K562 (cell line): ENCODE measurements around the gene WBP1L. TPM values are rescaled to one million over a fixed set of nuclear protein-coding genes. Genes with fewer than 3 reads are reported as not detected.
A peak's percentile ranks its signal among the peaks of the same experiment; 100 is the strongest.

ENCODE experiments used
- CBFA2T2 ChIP-seq: fragments of 450-650 bp; conservative IDR thresholded peaks from 2 replicates; pipeline ENCODE4 v1.6.1; 2017; ENCODE audit warnings: mild to moderate bottlenecking
- ETV5 ChIP-seq: sonication (generic); formaldehyde crosslinking; IDR thresholded peaks from 2 replicates; pipeline ENCODE4 v1.4.0; 2020; ENCODE audit warnings: low read depth, mild to moderate bottlenecking, missing genetic modification reagents
- POLR2AphosphoS5 ChIP-seq: IDR thresholded peaks from 2 replicates; pipeline ENCODE4 v1.6.1; 2011; ENCODE audit warnings: mild to moderate bottlenecking, low read depth, low read length, moderate library complexity; ENCODE audit not compliant: control insufficient read depth, insufficient read depth
- PRDM10 ChIP-seq: fragments of 450-650 bp; IDR thresholded peaks from 2 replicates; pipeline ENCODE4 v1.6.1; 2018; ENCODE audit not compliant: partially characterized antibody
- polyA plus RNA-seq, 8 experiments: library from polyadenylated mRNA; depleted of rRNA in 4 of 8; stranded (reverse) in 5 of 8; unstranded in 3 of 8; fragments of >200 nt; fragmentation: Nextera tagmentation in 2 of 8; fragmentation: Illumina TruSeq in 1 of 8; extraction: Ambion mirVana in 2 of 8; extraction: Trizol in 1 of 8; gene quantifications; 2 replicates each; pipeline versions ENCODE4 v1.2.1 to v1.2.3, GENCODE V29; 2011 to 2014; ENCODE audit warnings: inconsistent platforms in 1 of 8, missing spikeins in 1 of 8
- total RNA-seq, 7 experiments: library from RNA; depleted of rRNA in 6 of 7; stranded (reverse); fragments of >200 nt in 6 of 7; fragmentation: Illumina TruSeq in 2 of 7; extraction: Trizol in 2 of 7; gene quantifications; 2 replicates each; pipeline versions ENCODE4 v1.2.1 to v1.2.3, GENCODE V29; 2011 to 2021; ENCODE audit warnings: low replicate concordance in 1 of 7
- TF ChIP-seq, protein P1 (sequence below), 3 experiments: IDR thresholded peaks in 2 of 3; conservative IDR thresholded peaks in 1 of 3; 2 replicates each; pipeline ENCODE4 v1.5.1; 2011 to 2012; ENCODE audit warnings: low read length in 3 of 3, mild to moderate bottlenecking in 3 of 3, control low read depth in 2 of 3, improper control_type of control experiment in 1 of 3, inconsistent platforms in 1 of 3, low read depth in 1 of 3, mixed read lengths in 1 of 3, moderate library complexity in 1 of 3; ENCODE audit not compliant: insufficient read depth in 2 of 3
- TF ChIP-seq, protein P2 (sequence below): fragments of 450-650 bp; IDR thresholded peaks from 2 replicates; pipeline ENCODE4 v1.6.1; 2016; ENCODE audit warnings: low read depth
- TF ChIP-seq, protein P3 (sequence below), 2 experiments: IDR thresholded peaks; 2 replicates each; pipeline ENCODE4 v1.6.1; 2012; ENCODE audit warnings: improper control_type of control experiment in 2 of 2, low read depth in 2 of 2, low read length in 2 of 2, borderline replicate concordance in 1 of 2

The WBP1L gene
- total and polyA plus RNA-seq, 9 of the 15 experiments (the other 6 are each of a cell fraction or from before 2014, with no cell fraction given), result 3.2 to 14.4 (median 11.3) TPM

GRCh38 chr10:102713539-102713813 is 30.3 kb upstream of the WBP1L start (continued):
- TF ChIP-seq PRDM10, result peak; percentile 41
- TF ChIP-seq, protein P1, sequence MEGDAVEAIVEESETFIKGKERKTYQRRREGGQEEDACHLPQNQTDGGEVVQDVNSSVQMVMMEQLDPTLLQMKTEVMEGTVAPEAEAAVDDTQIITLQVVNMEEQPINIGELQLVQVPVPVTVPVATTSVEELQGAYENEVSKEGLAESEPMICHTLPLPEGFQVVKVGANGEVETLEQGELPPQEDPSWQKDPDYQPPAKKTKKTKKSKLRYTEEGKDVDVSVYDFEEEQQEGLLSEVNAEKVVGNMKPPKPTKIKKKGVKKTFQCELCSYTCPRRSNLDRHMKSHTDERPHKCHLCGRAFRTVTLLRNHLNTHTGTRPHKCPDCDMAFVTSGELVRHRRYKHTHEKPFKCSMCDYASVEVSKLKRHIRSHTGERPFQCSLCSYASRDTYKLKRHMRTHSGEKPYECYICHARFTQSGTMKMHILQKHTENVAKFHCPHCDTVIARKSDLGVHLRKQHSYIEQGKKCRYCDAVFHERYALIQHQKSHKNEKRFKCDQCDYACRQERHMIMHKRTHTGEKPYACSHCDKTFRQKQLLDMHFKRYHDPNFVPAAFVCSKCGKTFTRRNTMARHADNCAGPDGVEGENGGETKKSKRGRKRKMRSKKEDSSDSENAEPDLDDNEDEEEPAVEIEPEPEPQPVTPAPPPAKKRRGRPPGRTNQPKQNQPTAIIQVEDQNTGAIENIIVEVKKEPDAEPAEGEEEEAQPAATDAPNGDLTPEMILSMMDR (IDR thresholded peaks at IDR 0.05 in 2 of 3, conservative IDR thresholded peaks at IDR 0.05 in 1 of 3; ENCODE audit: insufficient read depth in 2 of 3, low read depth in 1 of 3, low read length in 3 of 3), result 0 out of 6 replicates have a peak, but pooled peaks of 2 of the 3 experiments have one; percentile 24 to 41
- 0 out of 2 replicates have a peak, but pooled peaks have one; percentile 8 for TF ChIP-seq ETV5 (CRISPR knock-in tag)
- TF ChIP-seq CBFA2T2, result no peak
- TF ChIP-seq POLR2AphosphoS5, result 0 out of 2 replicates have a peak, but pooled peaks have one; percentile 12
- TF ChIP-seq, protein P2, sequence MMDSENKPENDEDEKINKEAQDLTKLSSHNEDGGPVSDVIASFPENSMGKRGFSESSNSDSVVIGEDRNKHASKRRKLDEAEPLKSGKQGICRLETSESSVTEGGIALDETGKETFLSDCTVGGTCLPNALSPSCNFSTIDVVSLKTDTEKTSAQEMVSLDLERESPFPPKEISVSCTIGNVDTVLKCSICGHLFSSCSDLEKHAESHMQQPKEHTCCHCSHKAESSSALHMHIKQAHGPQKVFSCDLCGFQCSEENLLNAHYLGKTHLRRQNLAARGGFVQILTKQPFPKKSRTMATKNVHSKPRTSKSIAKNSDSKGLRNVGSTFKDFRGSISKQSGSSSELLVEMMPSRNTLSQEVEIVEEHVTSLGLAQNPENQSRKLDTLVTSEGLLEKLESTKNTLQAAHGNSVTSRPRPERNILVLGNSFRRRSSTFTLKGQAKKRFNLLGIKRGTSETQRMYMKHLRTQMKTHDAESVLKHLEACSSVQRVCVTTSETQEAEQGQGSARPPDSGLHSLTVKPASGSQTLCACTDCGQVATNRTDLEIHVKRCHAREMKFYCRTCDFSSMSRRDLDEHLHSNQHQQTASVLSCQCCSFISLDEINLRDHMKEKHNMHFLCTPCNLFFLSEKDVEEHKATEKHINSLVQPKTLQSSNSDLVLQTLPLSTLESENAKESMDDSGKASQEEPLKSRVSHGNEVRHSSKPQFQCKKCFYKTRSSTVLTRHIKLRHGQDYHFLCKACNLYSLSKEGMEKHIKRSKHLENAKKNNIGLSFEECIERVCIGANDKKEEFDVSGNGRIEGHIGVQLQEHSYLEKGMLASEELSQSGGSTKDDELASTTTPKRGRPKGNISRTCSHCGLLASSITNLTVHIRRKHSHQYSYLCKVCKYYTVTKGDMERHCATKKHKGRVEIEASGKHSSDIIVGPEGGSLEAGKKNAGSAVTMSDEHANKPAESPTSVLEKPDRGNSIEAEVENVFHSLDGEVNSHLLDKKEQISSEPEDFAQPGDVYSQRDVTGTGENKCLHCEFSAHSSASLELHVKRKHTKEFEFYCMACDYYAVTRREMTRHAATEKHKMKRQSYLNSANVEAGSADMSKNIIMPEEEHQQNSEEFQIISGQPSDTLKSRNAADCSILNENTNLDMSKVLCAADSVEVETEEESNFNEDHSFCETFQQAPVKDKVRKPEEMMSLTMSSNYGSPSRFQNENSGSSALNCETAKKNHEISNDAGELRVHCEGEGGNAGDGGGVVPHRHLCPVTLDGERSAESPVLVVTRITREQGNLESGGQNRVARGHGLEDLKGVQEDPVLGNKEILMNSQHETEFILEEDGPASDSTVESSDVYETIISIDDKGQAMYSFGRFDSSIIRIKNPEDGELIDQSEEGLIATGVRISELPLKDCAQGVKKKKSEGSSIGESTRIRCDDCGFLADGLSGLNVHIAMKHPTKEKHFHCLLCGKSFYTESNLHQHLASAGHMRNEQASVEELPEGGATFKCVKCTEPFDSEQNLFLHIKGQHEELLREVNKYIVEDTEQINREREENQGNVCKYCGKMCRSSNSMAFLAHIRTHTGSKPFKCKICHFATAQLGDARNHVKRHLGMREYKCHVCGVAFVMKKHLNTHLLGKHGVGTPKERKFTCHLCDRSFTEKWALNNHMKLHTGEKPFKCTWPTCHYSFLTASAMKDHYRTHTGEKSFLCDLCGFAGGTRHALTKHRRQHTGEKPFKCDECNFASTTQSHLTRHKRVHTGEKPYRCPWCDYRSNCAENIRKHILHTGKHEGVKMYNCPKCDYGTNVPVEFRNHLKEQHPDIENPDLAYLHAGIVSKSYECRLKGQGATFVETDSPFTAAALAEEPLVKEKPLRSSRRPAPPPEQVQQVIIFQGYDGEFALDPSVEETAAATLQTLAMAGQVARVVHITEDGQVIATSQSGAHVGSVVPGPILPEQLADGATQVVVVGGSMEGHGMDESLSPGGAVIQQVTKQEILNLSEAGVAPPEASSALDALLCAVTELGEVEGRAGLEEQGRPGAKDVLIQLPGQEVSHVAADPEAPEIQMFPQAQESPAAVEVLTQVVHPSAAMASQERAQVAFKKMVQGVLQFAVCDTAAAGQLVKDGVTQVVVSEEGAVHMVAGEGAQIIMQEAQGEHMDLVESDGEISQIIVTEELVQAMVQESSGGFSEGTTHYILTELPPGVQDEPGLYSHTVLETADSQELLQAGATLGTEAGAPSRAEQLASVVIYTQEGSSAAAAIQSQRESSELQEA, result no peak
- TF ChIP-seq, protein P3, sequence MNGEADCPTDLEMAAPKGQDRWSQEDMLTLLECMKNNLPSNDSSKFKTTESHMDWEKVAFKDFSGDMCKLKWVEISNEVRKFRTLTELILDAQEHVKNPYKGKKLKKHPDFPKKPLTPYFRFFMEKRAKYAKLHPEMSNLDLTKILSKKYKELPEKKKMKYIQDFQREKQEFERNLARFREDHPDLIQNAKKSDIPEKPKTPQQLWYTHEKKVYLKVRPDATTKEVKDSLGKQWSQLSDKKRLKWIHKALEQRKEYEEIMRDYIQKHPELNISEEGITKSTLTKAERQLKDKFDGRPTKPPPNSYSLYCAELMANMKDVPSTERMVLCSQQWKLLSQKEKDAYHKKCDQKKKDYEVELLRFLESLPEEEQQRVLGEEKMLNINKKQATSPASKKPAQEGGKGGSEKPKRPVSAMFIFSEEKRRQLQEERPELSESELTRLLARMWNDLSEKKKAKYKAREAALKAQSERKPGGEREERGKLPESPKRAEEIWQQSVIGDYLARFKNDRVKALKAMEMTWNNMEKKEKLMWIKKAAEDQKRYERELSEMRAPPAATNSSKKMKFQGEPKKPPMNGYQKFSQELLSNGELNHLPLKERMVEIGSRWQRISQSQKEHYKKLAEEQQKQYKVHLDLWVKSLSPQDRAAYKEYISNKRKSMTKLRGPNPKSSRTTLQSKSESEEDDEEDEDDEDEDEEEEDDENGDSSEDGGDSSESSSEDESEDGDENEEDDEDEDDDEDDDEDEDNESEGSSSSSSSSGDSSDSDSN (IDR thresholded peaks at IDR 0.05; ENCODE audit: borderline replicate concordance in 1 of 2, low read depth in 2 of 2, low read length in 2 of 2), result peak in 1 of 2 experiments; percentile 42; a peak in 1 of 4 replicates
